Urinary bladder (tissue), 4 donors: Measurements from ENCODE around the gene IFNA8. TPM values are rescaled to one million over a fixed set of nuclear protein-coding genes. Genes with fewer than 3 reads are reported as not detected.
"Not testable (repeated sequence)": the region's sequence is repeated elsewhere in the genome, so short reads cannot be mapped to it uniquely, and the experiment has no call there.

ENCODE experiments used
- DNase-seq: peaks from one replicate; pipeline ENCODE4 v3.0.0-alpha.2; 2015; ENCODE audit errors: extremely low spot score
- H3K27ac ChIP-seq: one replicate; pipeline ENCODE4 v1.5.1; 2013; ENCODE audit warnings: low read depth, mild to moderate bottlenecking, moderate library complexity
- H3K36me3 ChIP-seq: one replicate; pipeline ENCODE4 v1.6.1; 2013; ENCODE audit warnings: mild to moderate bottlenecking, moderate library complexity; ENCODE audit not compliant: insufficient read depth
- H3K4me1 ChIP-seq: one replicate; pipeline ENCODE4 v1.6.1; 2013; ENCODE audit warnings: mild to moderate bottlenecking, moderate library complexity; ENCODE audit not compliant: insufficient read depth
- H3K4me3 ChIP-seq: one replicate; pipeline ENCODE4 v1.5.1; 2013; ENCODE audit warnings: low read depth, low read length
- WGBS: extraction: QIAGEN DNeasy Blood & Tissue Kit; methylation state at CpG from one replicate; pipeline ENCODE4 v1.1.7; 2013; 5-methylcytosine and 5-hydroxymethylcytosine counted together
- polyA plus RNA-seq: library from polyadenylated mRNA; stranded (reverse); fragments of 200-250 nt; gene quantifications from one replicate; pipeline ENCODE4 v1.2.3, GENCODE V29; 2013
- total RNA-seq: library from RNA; depleted of rRNA; stranded (reverse); fragments of >200 nt; gene quantifications from one replicate; pipeline ENCODE4 v1.2.3, GENCODE V29; 2014
- donor health status: healthy with polysubstance abuse.
- donor health status: healthy.

Gene IFNA8
- total and polyA plus RNA-seq, 2 donors = not detected

GRCh38 chr9:21440139-21440538 lies 31.2 kb downstream of the IFNA8 start, which contains the start of gene IFNA1:
IFNA1 (plus strand) TSS chr9:21440439; CDS start chr9:21440508, 69 bp downstream.
- Histone ChIP-seq H3K27ac (no peak within 1 kb of the TSS), H3K4me3 (no peak within 1 kb of the TSS), H3K4me1 (no peaks in the 10 kb centered on the region), H3K36me3 (no peaks in the 10 kb centered on the region)
- 94% methylated on average over 4 of the region's 4 CpGs for WGBS
- no peak for DNase-seq

GRCh38 chr9:21443849-21444625 lies 35.1 kb downstream of the IFNA8 start:
- no peaks in the 10 kb centered on the region for H3K36me3 ChIP-seq
- H3K4me1 ChIP-seq = no peaks in the 10 kb centered on the region
- WGBS = 90% methylated on average over 4 of the region's 4 CpGs
- no peak for DNase-seq
- H3K27ac ChIP-seq = no peak overlapping the region
- H3K4me3 ChIP-seq = no peak overlapping the region

- H3K4me1 ChIP-seq, DNase-seq, H3K4me3 ChIP-seq, H3K27ac ChIP-seq, H3K36me3 ChIP-seq: not testable (repeated sequence)
- 86% methylated on average over 5 of the region's 5 CpGs for WGBS
These were observed 40.4 kb downstream of the IFNA8 start for GRCh38 chr9:21449312-21449711.

GRCh38 chr9:21450733-21451394 lies 41.9 kb downstream of the IFNA8 start:
- Histone ChIP-seq H3K4me3 (no peak overlapping the region), H3K4me1 (no peaks in the 10 kb centered on the region), H3K36me3 (no peaks in the 10 kb centered on the region), H3K27ac (no peak overlapping the region)
- no peak for DNase-seq
- WGBS = 65% methylated on average over 4 of the region's 4 CpGs

- Histone ChIP-seq H3K36me3 (no peaks in the 10 kb centered on the region), H3K4me1 (no peaks in the 10 kb centered on the region), H3K27ac (no peak overlapping the region), H3K4me3 (no peak overlapping the region)
- WGBS = 82% methylated on average over 4 of the region's 4 CpGs
- no peak for DNase-seq
These were observed 43.8 kb downstream of the IFNA8 start for GRCh38 chr9:21452681-21453080.

- H3K4me1 ChIP-seq = no peaks in the 10 kb centered on the region
- 67% methylated on average over 2 of the region's 2 CpGs for WGBS
- H3K27ac ChIP-seq = no peak overlapping the region
- H3K4me3 ChIP-seq = no peak overlapping the region
- no peaks in the 10 kb centered on the region for H3K36me3 ChIP-seq
- DNase-seq = no peak
These were observed 45.2 kb downstream of the IFNA8 start for GRCh38 chr9:21454149-21454548.

GRCh38 chr9:21455320-21455719 lies 46.4 kb downstream of the IFNA8 start:
- H3K27ac ChIP-seq = no peak overlapping the region
- H3K4me1 ChIP-seq = no peaks in the 10 kb centered on the region
- H3K4me3 ChIP-seq = no peak overlapping the region
- DNase-seq = no peak
- no peaks in the 10 kb centered on the region for H3K36me3 ChIP-seq

Other genes starting within 250 kb of the IFNA8 start
- not detected for gene IFNA21, start 242.5 kb upstream of the IFNA8 start, total RNA-seq
- not detected for gene IFNA21, start 242.5 kb upstream of the IFNA8 start, polyA plus RNA-seq
- not detected for gene IFNA4, start 221.5 kb upstream of the IFNA8 start, total RNA-seq
- gene IFNA4, start 221.5 kb upstream of the IFNA8 start, polyA plus RNA-seq = not detected
- gene IFNA7, start 206.9 kb upstream of the IFNA8 start, total RNA-seq = not detected
- gene IFNA7, start 206.9 kb upstream of the IFNA8 start, polyA plus RNA-seq = not detected
- not detected for gene IFNA10, start 202.0 kb upstream of the IFNA8 start, total RNA-seq
- gene IFNA10, start 202.0 kb upstream of the IFNA8 start, polyA plus RNA-seq = not detected
- gene IFNA16, start 191.8 kb upstream of the IFNA8 start, total RNA-seq = not detected
- not detected for gene IFNA16, start 191.8 kb upstream of the IFNA8 start, polyA plus RNA-seq
- gene IFNA17, start 180.9 kb upstream of the IFNA8 start, total RNA-seq = not detected
- gene IFNA17, start 180.9 kb upstream of the IFNA8 start, polyA plus RNA-seq = not detected
- not detected for gene IFNA14, start 169.1 kb upstream of the IFNA8 start, total RNA-seq
- gene IFNA14, start 169.1 kb upstream of the IFNA8 start, polyA plus RNA-seq = not detected
- gene IFNA5, start 103.8 kb upstream of the IFNA8 start, total RNA-seq = not detected
- not detected for gene IFNA5, start 103.8 kb upstream of the IFNA8 start, polyA plus RNA-seq
- gene KLHL9, start 73.7 kb upstream of the IFNA8 start, total RNA-seq = 45.7 TPM
- 15.3 TPM for gene KLHL9, start 73.7 kb upstream of the IFNA8 start, polyA plus RNA-seq
- not detected for gene IFNA6, start 58.2 kb upstream of the IFNA8 start, total RNA-seq
- not detected for gene IFNA6, start 58.2 kb upstream of the IFNA8 start, polyA plus RNA-seq
- gene IFNA13, start 41.1 kb upstream of the IFNA8 start, total RNA-seq = not detected
- gene IFNA13, start 41.1 kb upstream of the IFNA8 start, polyA plus RNA-seq = not detected
- not detected for gene IFNA2, start 23.7 kb upstream of the IFNA8 start, total RNA-seq
- gene IFNA2, start 23.7 kb upstream of the IFNA8 start, polyA plus RNA-seq = not detected
- not detected for gene IFNA1, start 31.3 kb downstream of the IFNA8 start, total RNA-seq
- gene IFNA1, start 31.3 kb downstream of the IFNA8 start, polyA plus RNA-seq = not detected
- 1.3 TPM for gene IFNE, start 73.2 kb downstream of the IFNA8 start, total RNA-seq
- 0.29 TPM for gene IFNE, start 73.2 kb downstream of the IFNA8 start, polyA plus RNA-seq